NCI-H2227 treated with DMSO at 0.1 percent for 48 hours (cell line): ENCODE measurements around the gene MAVS.
A peak's percentile ranks its signal among the peaks of the same experiment; 100 is the strongest.
"Not testable (repeated sequence)": the region's sequence is repeated elsewhere in the genome, so short reads cannot be mapped to it uniquely, and the experiment has no call there.

ENCODE experiments used
- DNase-seq: peaks from one replicate; lab custom pipeline; 2025; lab: John Stamatoyannopoulos, UW

MAVS gene

DNA sequence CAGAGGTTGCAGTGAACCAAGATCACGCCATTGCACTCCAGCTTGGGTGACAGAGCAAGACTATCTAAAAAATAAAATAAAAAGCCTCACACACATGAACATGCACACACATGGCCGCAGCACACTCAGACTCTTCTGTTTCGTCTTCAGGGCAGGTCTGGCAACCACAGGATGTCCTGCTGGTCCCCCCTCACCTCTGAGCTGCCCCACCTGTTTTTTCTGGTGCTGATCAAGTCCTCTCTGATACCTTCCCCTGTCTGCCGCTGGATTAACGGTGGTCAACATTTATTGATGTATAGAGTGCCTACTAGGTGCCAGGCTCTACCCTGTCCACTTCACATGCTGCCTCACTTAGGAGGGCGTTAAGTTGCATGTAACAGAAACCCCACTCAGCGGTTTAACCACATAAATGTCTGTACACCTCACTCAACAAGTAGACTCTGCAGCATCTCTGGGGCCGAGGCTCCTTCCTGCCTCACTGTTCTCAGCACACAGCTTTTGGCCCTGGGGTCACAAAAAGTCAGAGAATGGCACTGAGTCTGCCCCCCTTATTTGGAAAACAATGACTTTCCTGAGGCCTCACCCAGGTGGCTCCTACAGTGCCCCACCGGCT, 30.8 kb upstream of the MAVS start:
- DNase-seq: no peak

DNA sequence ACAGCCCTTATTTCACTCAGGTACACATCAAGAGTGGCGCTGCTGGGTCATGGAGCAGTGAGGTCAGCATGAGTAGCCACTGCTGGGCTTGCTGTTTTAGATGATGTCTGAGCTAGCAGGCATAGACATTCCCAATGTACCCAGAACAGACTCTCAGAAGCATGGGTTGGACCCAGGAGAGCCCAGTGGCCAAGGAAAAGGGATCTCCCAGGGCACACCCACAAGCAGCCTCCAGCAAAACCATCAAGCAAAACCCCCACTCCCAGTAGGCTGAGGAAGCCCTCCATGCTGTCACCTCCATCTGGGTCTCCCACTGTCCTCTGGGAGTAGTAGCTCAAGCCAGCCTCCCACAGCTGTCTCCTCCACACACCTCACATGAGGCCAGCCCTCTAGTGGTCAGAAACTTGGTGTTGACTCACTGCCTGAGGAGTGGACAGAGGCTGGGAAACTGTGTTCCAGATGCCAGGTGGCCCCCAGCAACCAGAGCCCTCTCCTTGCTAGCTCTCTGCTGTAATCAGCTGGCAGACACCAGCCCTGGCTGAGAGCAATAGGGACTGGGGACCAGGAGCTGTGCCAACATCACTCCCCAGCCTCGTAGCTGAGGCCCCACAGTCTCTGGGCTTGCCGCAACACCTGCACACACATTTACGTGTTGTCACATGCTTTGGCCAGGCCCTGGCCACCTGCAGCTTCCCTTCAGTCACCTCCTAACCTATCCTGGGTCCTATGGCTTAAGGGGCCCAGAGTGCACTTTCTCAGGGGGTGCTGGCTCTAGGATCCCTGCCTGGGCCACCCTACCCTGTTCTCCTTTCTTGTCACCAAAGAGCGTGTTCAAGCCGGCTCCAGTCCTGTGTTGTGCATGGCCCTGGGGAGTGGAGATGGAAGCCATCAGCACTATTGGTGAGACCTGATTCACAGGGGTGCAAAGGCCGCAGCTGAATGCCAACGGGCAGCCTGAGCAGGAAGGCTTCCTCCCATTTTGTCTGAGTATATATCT, 28.2 kb upstream of the MAVS start:
- peak; percentile 34 for DNase-seq

DNA sequence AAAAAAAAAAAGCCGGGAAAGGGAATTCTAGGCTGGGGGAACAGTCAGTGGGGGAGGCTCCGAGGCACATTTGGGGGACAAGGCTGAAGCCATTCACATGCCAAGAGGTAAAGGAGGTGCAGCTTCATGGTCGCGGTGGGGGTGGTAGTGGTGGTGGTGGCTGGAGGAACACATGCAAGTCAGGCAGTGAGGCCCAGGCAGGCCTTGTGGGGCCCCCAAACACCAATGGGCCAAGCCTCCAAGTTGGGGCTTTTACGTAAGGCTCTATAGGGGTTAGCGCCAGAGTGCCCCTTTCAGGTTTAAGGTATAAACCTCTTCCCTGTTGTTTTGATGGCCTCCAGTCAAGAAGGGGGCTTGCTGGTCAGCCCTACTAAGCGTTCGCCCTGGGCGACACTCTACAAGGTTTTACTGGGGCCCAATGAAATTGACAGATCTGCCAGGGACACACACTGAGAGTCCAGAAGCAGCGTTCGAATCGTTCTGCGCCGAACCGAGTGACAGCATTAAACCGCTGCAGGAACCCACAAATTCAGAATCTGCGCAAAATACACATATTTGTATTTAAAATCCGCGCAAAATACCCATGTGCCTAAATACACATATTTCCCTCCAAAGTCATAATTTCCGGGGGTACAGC, 27.1 kb upstream of the MAVS start:
- DNase-seq: no peak

DNA sequence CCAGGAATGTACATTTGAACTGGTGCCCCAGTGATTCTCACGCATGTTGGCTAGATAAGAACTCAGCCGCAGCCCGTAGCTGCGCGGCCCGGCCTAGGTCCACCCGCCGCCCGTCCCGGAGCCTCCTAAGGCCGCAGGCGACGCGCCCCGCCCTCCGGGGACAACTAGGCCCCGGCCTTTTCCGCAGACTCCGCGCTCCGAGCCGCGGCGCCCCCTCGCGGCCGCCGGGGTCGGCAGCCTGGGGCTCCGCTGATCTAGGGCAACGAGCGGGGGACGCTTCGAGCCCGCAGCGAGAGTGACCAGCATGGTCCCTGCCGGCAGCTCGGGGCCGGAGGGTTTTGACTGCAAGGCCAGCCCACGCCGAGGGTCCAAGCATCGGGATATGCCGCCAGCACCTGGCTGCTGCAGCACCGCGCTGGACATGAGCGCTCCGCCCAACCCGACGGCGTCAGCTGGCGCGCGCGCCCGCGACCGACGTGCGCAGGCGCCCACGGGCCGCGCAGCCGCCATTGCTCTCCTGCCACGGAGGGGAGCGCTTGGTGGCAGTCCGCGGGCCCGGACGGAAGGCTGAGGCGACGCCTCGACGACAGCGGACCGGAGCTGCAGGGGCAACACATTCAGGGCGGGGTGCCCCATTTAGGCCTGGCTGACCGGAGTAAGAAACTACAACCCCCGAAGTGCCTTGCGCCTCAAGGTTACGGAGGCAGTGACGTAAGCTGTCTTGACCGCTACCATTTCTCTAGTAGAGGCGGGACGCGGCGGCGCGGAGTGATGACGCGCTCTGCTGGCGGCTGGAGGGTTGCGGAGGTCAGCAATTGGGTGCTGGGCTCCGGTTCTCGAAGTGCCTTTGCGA, 26.4 kb upstream of the MAVS start, which contains the start of gene AP5S1:
TSS of gene AP5S1 (plus strand) at position 500 of the 853 bp plus-strand sequence. CDS start 1,571 bp downstream, outside the sequence.
- DNase-seq: peak; percentile 98

DNA sequence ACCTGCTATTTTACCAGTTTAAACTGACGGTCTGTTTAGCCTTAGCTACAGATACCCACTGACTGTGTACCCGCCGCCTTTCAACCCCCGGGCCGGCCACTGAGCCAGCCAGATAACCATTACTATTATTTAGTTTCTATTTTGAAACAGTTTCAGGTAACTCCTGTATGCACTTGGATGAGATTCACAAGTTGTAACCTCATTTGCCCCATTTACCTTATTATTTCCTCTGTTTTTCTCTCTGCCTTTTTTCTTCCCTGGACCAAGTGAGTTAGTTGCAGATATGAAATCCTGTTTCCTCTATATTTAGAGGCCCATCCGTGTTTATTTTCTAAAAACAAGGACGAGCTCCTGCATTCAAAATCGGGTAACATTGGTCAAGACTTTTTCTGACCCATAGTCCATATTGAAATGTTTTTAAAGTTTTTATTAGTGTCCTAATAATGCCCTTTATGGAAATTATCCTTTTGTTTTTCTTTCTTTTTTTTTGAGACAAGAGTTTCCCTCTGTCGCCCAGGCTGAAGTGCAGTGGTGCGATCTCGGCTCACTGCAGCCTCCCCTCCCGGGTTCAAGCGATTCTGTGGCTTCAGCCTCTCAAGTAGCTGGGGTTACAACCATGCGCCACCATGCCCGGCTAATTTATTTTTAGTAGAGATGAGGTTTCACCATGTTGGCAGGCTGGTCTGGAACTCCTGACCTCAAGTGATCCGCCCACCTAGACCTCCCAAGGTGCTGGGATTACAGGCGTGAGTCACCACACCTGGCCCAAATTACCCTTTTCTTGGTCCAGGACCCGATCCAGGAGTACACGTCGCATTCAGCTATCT, 25.5 kb upstream of the MAVS start:
- DNase-seq: no peak

DNA sequence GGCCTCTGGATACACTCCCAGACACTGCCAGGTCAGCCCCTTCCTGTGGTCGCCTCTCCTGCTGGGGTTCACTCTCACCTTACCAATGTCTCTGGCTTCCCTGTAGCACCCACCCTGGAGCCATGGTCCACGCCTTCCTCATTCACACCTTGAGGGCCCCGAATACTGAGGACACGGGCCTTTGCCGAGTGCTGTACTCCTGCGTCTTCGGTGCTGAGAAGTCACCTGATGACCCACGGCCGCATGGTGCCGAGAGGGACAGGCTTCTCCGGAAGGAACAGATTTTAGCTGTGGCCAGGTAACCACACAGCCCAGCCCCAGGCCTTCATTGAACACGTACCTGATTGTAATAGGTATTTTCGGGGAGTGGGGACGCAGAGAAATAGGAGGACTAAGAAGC, 24.6 kb upstream of the MAVS start:
- DNase-seq: no peak

DNA sequence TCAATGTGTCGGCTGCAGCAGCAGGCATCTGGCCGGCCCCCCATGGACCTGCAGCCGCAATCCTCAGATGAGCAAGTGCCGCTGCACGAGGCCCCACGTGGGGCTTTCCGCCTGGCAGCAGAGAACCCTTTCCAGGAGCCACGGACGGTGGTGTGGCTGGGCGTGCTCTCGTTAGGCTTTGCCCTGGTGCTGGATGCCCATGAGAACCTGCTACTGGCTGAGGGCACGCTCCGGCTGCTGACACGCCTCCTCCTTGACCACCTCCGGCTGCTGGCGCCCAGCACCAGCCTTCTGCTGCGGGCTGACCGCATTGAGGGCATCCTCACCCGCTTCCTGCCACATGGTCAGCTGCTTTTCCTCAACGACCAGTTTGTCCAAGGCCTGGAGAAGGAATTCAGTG, 22.8 kb upstream of the MAVS start:
- DNase-seq: no peak

DNA sequence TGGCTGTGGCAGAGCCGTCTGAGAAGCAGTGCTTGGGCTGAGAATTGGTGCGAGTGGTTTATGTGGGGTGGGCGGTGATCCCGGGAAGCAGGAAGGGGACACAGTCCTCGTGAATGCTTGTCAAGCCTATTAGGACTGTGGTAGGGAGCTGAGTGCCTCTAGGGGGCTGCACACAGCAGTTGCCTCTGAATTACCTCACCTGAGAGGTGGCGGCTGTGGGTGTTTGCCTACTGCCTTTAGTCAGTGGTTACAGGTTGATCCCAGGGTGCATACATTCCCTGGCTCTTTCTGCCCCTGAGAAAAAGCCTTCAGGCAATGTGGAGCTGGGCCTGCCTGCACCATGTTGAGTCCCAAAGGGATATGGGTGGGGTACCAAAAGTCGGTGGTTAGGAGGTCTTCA, 21.1 kb upstream of the MAVS start:
- no peak for DNase-seq

DNA sequence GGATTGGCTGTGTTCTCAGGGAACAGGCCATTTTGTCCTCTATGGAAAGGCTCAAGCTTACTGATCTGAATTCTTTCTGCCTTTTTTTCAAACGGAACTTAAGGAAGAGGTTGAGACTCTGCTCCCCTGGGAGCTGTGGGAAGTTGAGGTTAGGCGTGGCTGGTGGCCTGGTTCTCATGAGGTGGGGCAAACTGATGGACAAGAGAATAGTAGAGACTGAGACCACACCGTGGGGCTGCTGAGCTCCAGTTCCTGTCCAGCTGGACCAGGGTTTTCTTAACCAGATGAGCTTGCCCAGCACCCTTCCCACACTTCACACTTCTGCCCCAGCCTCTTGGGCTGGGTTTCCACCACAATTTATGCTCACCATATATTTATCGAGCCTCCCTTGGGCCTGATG, 20.2 kb upstream of the MAVS start:
- no peak for DNase-seq

DNA sequence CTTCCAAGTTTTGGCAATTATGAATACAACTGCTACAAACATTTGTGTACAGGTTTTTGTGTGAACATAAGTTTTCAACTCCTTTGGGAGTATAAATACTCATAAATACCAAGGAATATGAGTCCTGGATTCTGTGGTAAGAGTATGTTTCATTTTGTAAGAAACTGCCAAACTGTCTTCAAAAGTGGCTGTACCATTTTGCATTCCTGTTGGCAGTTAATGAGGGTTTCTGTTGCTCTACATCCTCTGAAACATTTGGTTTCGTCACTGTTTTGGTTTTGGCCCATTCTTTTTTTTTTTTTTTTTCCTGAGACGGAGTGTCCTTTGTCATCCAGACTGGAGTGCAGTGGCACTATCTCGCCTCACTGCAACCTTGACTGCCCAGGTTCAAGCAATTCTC, 17.8 kb upstream of the MAVS start:
- no peak for DNase-seq

DNA sequence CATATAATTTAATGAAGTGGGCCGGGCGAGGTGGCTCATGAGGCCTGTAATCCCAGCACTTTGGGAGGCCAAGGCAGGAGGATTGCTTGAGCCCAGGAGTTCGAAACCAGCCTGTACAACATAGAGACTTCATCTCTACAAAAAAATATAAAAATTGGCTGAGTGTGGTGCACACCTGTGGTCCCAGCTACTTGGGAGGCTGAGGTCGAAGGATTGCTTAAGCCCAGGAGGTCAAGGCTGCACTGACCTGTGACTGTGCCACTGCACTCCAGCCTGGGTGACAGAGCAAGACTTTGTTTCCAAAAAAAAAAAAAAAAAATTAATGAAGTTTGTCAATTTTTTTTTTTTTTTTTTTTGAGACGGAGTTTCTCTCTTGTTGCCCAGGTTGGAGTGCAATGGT, 16.7 kb upstream of the MAVS start:
- not testable (repeated sequence) for DNase-seq

DNA sequence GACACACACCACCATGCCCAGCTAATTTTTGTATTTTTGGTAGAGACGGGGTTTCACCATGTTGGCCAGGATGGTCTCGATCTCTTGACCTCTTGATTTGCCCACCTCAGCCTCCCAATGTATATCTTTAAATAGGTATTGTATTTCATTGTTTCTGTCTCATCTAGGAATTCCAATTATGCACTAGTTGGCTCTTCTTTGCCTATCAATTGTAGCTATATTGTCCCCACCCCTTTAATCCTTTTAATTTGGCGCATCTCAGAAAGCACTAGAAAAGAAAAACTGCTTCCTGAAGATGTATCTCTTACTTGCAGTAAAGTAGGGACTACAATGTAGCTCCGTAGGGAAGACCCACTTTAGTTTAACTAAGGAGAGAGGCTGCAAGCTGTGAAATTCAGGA, 10.5 kb upstream of the MAVS start:
- no peak for DNase-seq

DNA sequence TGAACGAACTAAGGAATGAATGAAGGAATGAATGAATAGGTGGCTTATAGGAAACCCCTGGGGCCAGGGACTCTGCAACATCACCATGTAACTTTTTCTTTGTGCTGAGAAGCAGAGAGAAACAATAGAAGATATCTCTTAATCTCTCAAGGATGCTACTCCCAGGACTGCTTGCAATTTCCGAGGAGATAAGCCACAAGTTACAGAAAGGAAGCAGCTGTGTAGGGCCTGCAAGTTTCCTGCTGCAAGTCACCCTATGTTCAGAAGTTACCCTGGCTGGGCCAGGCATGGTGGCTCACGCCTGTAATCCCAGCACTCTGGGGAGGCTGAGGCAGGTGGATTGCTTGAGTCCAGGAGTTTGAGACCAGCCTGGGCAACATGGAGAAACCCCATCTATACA, 7.3 kb upstream of the MAVS start:
- DNase-seq: no peak

DNA sequence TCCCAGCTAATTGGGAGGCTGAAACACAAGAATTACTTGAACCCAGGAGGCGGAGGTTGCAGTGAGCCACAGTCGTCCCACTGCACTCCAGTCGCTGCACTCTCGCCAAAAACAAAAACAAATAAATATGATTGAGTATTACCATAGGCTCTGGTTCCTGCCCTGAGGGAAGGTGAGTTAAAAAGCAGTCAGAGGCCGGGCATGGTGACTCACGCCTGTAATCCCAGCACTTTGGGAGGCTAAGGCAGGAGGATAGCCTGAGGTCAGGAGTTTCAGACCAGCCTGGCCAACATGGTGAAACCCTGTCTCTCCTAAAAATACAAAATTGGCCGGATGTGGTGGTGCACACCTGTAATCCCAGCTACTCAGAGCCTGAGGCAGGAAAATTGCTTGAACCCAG, 6.4 kb upstream of the MAVS start:
- DNase-seq: not testable (repeated sequence)

DNA sequence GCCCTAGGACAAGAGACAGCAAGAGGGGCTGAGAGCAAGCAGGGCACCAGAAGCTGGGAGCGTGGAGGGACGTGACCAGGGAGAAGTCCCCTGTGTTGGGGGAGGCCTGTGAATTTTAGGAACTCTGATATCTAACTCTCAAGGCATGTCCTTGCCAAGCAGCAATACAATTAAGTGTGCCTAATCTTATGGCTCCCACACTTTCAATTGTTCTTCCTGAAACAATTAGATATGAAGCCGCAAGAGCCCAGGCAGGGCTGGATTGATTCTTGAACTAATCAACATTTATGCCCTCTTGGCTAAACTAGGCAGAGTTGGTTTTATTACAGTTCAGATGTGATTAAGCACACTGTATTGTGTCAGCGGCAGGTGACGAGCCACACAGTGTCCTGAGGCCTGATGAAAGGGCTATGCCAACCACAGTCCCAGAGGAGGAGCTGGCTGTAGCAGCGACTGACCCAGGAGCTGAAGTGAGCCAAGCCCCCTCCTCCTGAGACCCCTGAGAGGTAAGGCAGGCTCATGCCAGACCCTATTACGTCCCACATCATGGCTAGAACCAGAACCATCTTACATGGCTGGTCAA, 4.2 kb upstream of the MAVS start:
- DNase-seq: no peak

DNA sequence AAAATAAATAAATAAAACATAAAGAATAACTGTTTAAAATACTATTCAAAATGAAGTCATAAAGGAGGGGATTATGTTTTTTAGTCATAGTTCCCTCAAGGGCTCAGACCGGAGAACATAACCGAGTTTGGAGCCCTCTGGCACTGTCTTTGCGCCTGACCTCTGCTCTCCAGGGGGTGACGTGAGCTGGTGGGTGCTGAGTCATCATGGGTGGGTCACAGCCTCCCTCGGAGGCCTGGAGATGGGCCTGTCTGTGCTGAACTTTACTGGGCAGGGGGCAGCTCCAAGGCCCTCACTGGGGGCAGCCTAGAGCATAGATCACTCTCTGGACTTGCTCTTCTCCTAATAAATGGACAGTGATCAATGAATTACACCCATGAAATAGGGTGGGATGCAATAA, 3.1 kb upstream of the MAVS start:
- DNase-seq: no peak

DNA sequence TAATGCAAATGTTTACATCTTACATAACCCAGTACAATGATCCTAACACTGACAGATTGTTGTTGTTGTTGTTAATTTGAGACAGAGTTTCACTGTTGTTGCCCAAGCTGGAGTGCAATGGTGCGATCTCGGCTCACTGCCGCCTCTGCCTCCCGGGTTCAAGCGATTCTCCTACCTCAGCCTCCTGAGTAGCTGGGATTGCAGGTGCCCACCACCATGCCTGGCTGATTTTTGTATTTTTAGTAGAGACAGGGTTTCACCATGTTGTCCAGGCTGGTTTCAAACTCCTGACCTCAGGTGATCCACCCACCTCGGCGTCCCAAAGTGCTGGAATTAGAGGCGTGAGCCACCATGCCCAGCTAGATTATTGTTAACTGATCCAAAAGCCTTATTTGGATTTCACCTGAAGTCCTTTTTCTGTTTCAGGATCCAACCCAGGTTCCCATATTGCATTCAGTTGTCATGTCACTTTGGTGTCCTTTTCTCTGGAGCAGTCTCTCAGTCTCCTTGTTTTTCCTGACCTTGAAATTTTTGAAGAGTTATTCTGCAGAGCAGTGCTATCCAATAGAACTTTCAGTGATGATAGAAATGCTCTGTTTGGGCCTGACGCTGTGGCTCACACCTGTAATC, 2.5 kb upstream of the MAVS start:
- DNase-seq: not testable (repeated sequence)

DNA sequence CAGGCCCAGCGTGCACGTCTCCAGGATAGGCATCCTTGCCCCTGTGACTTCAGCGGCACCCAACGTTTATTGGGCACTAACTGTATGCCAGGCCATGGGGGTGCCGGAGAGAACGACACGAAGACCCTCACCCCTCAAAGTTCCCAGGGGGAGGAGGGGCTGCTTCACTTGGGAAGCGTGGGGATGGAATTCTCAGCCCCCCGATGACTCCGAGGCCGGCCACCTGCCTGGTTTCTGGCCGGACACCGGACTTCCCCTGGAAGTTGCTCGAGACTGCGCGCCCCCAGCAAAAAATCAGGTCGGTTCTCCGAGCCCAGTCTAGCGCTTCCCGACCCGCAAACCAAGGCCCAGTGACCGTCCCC, 275 bp upstream of the MAVS start:
- DNase-seq: no peak

DNA sequence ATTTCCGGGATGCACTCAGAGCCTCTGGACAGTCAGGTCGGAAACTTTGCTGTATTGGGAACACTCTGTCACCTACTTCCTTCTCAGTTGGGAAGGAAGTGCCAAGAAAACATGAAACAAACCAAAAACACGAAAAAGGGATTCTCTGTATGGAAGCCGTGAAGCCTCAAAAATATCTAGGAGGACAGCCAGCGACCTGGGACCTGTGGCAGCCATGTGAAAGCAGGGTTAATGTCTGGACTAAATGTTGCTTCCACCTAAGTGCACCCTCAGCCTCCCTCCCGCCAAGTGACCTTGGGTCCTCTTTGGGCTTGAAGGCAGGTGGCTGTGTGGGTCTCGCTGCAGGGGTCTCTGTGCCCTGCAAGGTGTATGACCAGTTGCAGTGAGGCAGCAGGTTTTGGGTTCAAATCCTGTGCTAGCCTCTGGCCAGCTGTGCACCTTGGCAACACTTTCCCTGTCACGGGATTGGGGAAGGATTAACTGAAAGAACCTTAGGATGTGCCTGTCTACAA, 851 bp downstream of the MAVS start:
- DNase-seq: no peak

DNA sequence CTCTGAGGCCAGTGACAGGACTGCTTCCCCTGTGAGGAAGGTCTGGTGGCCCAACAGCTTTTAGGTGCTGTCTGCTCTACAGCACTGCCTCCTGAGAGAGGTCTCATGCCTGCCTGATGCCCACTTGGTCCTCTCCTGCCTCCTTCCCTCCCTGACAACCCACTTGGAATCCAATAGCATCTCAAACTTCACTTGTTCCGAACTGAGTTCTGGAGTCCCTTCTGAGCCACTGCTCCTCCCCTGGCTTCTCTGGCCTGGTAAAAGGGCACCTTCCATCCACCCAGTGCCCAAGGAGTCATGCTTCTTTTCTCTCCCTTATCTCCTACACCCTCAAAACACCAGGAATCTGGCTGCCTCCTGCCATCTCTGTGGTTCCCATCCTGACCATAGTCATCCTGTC, 1.9 kb downstream of the MAVS start:
- DNase-seq: no peak
